Measurements from ENCODE around the gene HSD17B1. TPM values are rescaled to one million over a fixed set of nuclear protein-coding genes. Genes with fewer than 3 reads are reported as not detected.
A peak's percentile ranks its signal among the peaks of the same experiment; 100 is the strongest.
"Not testable (repeated sequence)": the region's sequence is repeated elsewhere in the genome, so short reads cannot be mapped to it uniquely, and the experiment has no call there.

Gene HSD17B1, protein sequence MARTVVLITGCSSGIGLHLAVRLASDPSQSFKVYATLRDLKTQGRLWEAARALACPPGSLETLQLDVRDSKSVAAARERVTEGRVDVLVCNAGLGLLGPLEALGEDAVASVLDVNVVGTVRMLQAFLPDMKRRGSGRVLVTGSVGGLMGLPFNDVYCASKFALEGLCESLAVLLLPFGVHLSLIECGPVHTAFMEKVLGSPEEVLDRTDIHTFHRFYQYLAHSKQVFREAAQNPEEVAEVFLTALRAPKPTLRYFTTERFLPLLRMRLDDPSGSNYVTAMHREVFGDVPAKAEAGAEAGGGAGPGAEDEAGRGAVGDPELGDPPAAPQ
- total RNA-seq: 1 to 10 TPM in 1 of 6 experiments, under 1 TPM in 5; 0.31 to 1.1 (median 0.87) TPM
- long read RNA-seq: 0 reads

GRCh38 chr17:42552736-42553135 lies at the start of gene HSD17B1:
TSS of gene HSD17B1 (plus strand) at chr17:42552923. CDS start at chr17:42552934, 11 bp downstream.
- DNase-seq: not testable (repeated sequence)

GRCh38 chr17:42502926-42503325 lies 49.8 kb upstream of the HSD17B1 start:
- no peak overlapping the region for H3K27ac ChIP-seq
- TF ChIP-seq POLR2A (IDR thresholded peaks at IDR 0.05) (no peak), CTCF (IDR thresholded peaks at IDR 0.05) (no peak)
- H3K4me3 ChIP-seq: no peak overlapping the region
- H3K4me1 ChIP-seq: no peaks in the 10 kb centered on the region
- WGBS (ENCODE audit: insufficient coverage, low coverage, low lambda C conversion rate, missing lambda C conversion rate): 100% methylated on average over 1 of the region's 1 CpG
- DNase-seq (no peak), ATAC-seq (no peak)
- intact Hi-C loops (cut with DNase I): no loop called here
- H3K9me3 ChIP-seq: no peaks in the 10 kb centered on the region
- H3K36me3 ChIP-seq: peaks cover 4 to 61% (median 25%) of the 10 kb centered on the region in 4 donors
- H3K27me3 ChIP-seq: no peaks in the 10 kb centered on the region

More at GRCh38 chr17:42552736-42553135, at the start of gene HSD17B1:
- H3K27me3 ChIP-seq; ATAC-seq; intact Hi-C loops (cut with DNase I); H3K36me3 ChIP-seq; H3K9me3 ChIP-seq; H3K27ac ChIP-seq: not testable (repeated sequence)
- Histone ChIP-seq H3K4me1 (peaks cover 0 to 22% (median 8%) of the 10 kb centered on the region in 4 donors), H3K4me3 (peak within 1 kb of the TSS; percentile 89 to 92 (median 89))
- no CpG with 5 or more reads among the region's 15 CpGs for WGBS (ENCODE audit: insufficient coverage, low coverage, low lambda C conversion rate, missing lambda C conversion rate)

DNA sequence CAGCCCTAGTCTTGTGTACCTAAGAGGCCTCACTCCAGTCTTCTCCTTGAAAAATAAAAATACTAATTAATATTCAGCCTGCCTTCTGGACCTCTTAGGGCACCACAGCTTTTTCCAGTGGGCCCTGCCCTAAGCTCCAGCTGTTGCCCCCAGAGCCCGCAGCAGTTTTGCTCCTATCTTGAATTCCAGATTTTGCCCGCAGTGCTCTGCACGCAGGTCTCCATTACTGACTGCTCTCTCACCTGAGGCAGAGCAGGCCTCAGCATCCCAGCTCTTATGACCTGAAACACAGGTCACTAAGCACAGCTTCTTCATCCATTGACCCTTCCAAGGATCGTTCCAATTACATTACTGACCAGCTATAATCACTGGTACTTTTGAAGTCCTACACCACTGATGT lies 45.1 kb upstream of the HSD17B1 start:
- Histone ChIP-seq H3K4me3 (no peak overlapping the region), H3K4me1 (peaks cover 0 to 9% (median 0%) of the 10 kb centered on the region in 4 donors), H3K27me3 (no peaks in the 10 kb centered on the region), H3K9me3 (no peaks in the 10 kb centered on the region), H3K36me3 (peaks cover 2 to 37% (median 4%) of the 10 kb centered on the region in 4 donors), H3K27ac (no peak overlapping the region)
- no peak for DNase-seq
- ATAC-seq: no peak
- intact Hi-C loops (cut with DNase I): no loop called here
- no peak for TF ChIP-seq CTCF (IDR thresholded peaks at IDR 0.05)
- TF ChIP-seq POLR2A (IDR thresholded peaks at IDR 0.05): no peak
- WGBS (ENCODE audit: insufficient coverage, low coverage, low lambda C conversion rate, missing lambda C conversion rate): 98% methylated on average over 4 of the region's 4 CpGs

DNA sequence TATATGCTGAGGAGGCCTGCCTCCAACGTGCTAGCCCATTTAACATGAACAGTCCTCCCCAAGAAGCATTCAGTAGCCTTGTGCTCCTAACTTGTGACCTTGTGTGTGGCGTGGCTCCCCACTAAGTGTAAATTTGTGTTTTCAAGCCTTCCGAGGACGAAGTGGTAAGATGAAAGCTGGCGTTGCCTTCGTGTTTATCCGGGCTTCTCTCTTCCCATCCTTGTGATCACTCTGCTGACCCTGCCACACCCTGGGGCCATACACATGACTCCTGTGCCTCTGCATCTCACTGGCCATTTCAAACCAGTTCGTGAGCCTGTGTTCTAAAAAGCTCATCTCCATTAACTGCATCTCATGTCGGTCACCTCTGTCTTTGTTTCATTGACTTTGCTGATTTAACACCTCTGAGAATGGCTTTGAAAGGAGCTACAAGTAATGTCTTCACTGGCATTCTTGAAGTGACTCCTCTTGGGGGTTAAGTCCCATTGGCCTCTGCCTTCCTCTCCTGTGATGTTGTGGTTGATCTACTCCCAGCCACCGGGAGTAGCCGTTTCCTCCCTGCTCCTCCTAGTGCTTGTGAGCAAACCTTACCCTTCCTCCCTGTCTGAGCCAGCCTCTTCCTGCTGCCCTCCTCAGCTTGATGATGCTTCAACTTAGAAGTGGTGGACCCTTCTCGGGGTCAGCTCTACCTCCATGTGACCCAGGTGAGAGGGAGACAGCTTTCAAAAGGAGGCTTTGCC lies 44.1 kb upstream of the HSD17B1 start:
- Histone ChIP-seq H3K4me1 (peaks cover 0 to 11% (median 0%) of the 10 kb centered on the region in 4 donors), H3K4me3 (no peak overlapping the region), H3K27me3 (no peaks in the 10 kb centered on the region), H3K9me3 (no peaks in the 10 kb centered on the region), H3K36me3 (peaks cover 0 to 29% (median 3%) of the 10 kb centered on the region in 4 donors), H3K27ac (no peak overlapping the region)
- DNase-seq (no peak), ATAC-seq (no peak)
- TF ChIP-seq POLR2A (IDR thresholded peaks at IDR 0.05): no peak
- TF ChIP-seq CTCF (IDR thresholded peaks at IDR 0.05): no peak
- 75% methylated on average over 11 of the region's 12 CpGs for WGBS (ENCODE audit: insufficient coverage, low coverage, low lambda C conversion rate, missing lambda C conversion rate)
- intact Hi-C loops (cut with DNase I): no loop called here

GRCh38 chr17:42509409-42509808 lies 43.3 kb upstream of the HSD17B1 start:
- no peaks in the 10 kb centered on the region for H3K27me3 ChIP-seq
- no peaks in the 10 kb centered on the region for H3K9me3 ChIP-seq
- H3K27ac ChIP-seq: no peak overlapping the region
- ATAC-seq (no peak), DNase-seq (no peak)
- no peak overlapping the region for H3K4me3 ChIP-seq
- H3K4me1 ChIP-seq: peaks cover 0 to 11% (median 0%) of the 10 kb centered on the region in 4 donors
- intact Hi-C loops (cut with DNase I): no loop called here
- 80% methylated on average over 5 of the region's 5 CpGs for WGBS (ENCODE audit: insufficient coverage, low coverage, low lambda C conversion rate, missing lambda C conversion rate)
- peaks cover 0 to 30% (median 3%) of the 10 kb centered on the region in 4 donors for H3K36me3 ChIP-seq
- no peak for TF ChIP-seq CTCF (IDR thresholded peaks at IDR 0.05)
